Skin epidermis (tissue), 12 donors: ENCODE results near the gene KLHDC7A.

Source experiments
- H3K27ac ChIP-seq, 21 experiments: fragments of 200-600 bp; sonication (generic) in 11 of 21; one replicate each; pipeline ENCODE4 v1.5.0; 2020; ENCODE audit warnings: mild to moderate bottlenecking in 3 of 21, inconsistent platforms in 2 of 21, moderate library complexity in 2 of 21
- H3K4me3 ChIP-seq, 7 experiments: fragments of 200-600 bp; sonication (generic) in 2 of 7; one replicate each; pipeline ENCODE4 v1.5.0; 2020; ENCODE audit warnings: inconsistent platforms in 2 of 7, mild to moderate bottlenecking in 2 of 7, moderate library complexity in 1 of 7

KLHDC7A gene

GRCh38 chr1:18496497-18497235, 15.9 kb downstream of the KLHDC7A start:
- H3K27ac ChIP-seq: no peak overlapping the region
- no peak overlapping the region for H3K4me3 ChIP-seq

GRCh38 chr1:18501833-18502232, 21.1 kb downstream of the KLHDC7A start:
- no peak overlapping the region for H3K4me3 ChIP-seq
- no peak overlapping the region for H3K27ac ChIP-seq

- Histone ChIP-seq H3K4me3 (no peak overlapping the region), H3K27ac (no peak overlapping the region)
These were observed 23.9 kb downstream of the KLHDC7A start for GRCh38 chr1:18504609-18505008.

- no peak overlapping the region for H3K4me3 ChIP-seq
- no peak overlapping the region for H3K27ac ChIP-seq
These were observed 24.9 kb downstream of the KLHDC7A start for GRCh38 chr1:18505666-18506065.

- no peak overlapping the region for H3K4me3 ChIP-seq
These were observed 27.4 kb downstream of the KLHDC7A start for GRCh38 chr1:18508084-18508483.

GRCh38 chr1:18511149-18511873, 30.6 kb downstream of the KLHDC7A start:
- H3K27ac ChIP-seq: no peak overlapping the region
- no peak overlapping the region for H3K4me3 ChIP-seq

More at GRCh38 chr1:18508084-18508483, 27.4 kb downstream of the KLHDC7A start:
- H3K27ac ChIP-seq: no peak overlapping the region

GRCh38 chr1:18511874-18512150, 31.1 kb downstream of the KLHDC7A start:
- H3K4me3 ChIP-seq: no peak overlapping the region
- H3K27ac ChIP-seq: no peak overlapping the region

GRCh38 chr1:18512883-18513282, 32.2 kb downstream of the KLHDC7A start:
- no peak overlapping the region for H3K4me3 ChIP-seq
- no peak overlapping the region for H3K27ac ChIP-seq

GRCh38 chr1:18513995-18514394, 33.3 kb downstream of the KLHDC7A start:
- no peak overlapping the region for H3K27ac ChIP-seq
- no peak overlapping the region for H3K4me3 ChIP-seq

GRCh38 chr1:18515120-18515667, 34.5 kb downstream of the KLHDC7A start:
- H3K4me3 ChIP-seq: no peak overlapping the region
- no peak overlapping the region for H3K27ac ChIP-seq

GRCh38 chr1:18516473-18516872, 35.7 kb downstream of the KLHDC7A start:
- Histone ChIP-seq H3K27ac (no peak overlapping the region), H3K4me3 (no peak overlapping the region)

GRCh38 chr1:18526436-18527275, 45.9 kb downstream of the KLHDC7A start:
- no peak overlapping the region for H3K27ac ChIP-seq
- H3K4me3 ChIP-seq: no peak overlapping the region

GRCh38 chr1:18527514-18527913, 46.8 kb downstream of the KLHDC7A start:
- Histone ChIP-seq H3K4me3 (no peak overlapping the region), H3K27ac (no peak overlapping the region)

GRCh38 chr1:18527921-18528320, 47.2 kb downstream of the KLHDC7A start:
- H3K27ac ChIP-seq: no peak overlapping the region
- H3K4me3 ChIP-seq: no peak overlapping the region

- Histone ChIP-seq H3K27ac (no peak overlapping the region), H3K4me3 (no peak overlapping the region)
These were observed 47.9 kb downstream of the KLHDC7A start for GRCh38 chr1:18528616-18529015.

GRCh38 chr1:18529714-18530113, 49.0 kb downstream of the KLHDC7A start:
- Histone ChIP-seq H3K27ac (no peak overlapping the region), H3K4me3 (no peak overlapping the region)

- Histone ChIP-seq H3K27ac (no peak overlapping the region), H3K4me3 (no peak overlapping the region)
These were observed 50.1 kb downstream of the KLHDC7A start for GRCh38 chr1:18530587-18531502.

- H3K4me3 ChIP-seq: no peak overlapping the region
These were observed 50.7 kb downstream of the KLHDC7A start for GRCh38 chr1:18531503-18531845.

GRCh38 chr1:18532390-18533170, 51.9 kb downstream of the KLHDC7A start:
- Histone ChIP-seq H3K4me3 (no peak overlapping the region), H3K27ac (no peak overlapping the region)

More at GRCh38 chr1:18531503-18531845, 50.7 kb downstream of the KLHDC7A start:
- no peak overlapping the region for H3K27ac ChIP-seq
